ENCODE data around the gene PRR5L.

The PRR5L gene

DNA sequence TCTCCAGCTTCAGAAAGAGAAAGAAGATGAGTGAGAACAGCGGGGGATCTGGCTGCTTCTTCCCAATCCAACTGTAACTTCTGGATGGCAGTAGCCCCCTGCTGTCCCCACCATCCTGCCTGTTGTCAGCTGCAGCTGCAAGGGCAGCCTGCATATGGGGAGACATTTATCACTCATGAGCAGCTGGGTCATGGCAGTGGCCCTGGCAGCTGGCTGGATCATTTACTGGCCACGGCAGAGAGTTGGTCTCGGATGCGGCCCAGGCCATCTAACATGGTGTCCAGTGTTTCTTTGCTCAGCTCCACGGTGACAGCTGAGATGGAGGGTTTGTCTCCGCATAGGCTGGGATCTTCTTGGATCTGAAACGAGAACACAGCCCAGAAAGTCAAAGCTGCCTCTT lies 21.7 kb upstream of the PRR5L start:
- no peaks in the 10 kb centered on the region for H3K4me1 ChIP-seq (ENCODE audit: control insufficient read depth, insufficient read depth, low read length)
- H3K36me3 ChIP-seq (ENCODE audit: control insufficient read depth in 2 of 2, insufficient read depth in 1 of 2, low read length in 2 of 2): peaks cover 0 to 31% of the 10 kb centered on the region in 2 experiments; a peak in 1 of 3 replicates
- POLR2A ChIA-PET: no interaction called here
- no peak overlapping the region for H3K27ac ChIP-seq (ENCODE audit: extremely low read depth, low read depth, low read length)
- TF ChIP-seq ZNF394 (tag by site-specific recombination; IDR thresholded peaks at IDR 0.05; ENCODE audit: borderline replicate concordance) (no peak), ZNF248 (tag by site-specific recombination; IDR thresholded peaks at IDR 0.05) (no peak), ZNF610 (tag by site-specific recombination; IDR thresholded peaks at IDR 0.05; ENCODE audit: borderline replicate concordance) (no peak), ZNF544 (tag by site-specific recombination; IDR thresholded peaks at IDR 0.05) (no peak), KLF1 (tag by site-specific recombination; IDR thresholded peaks at IDR 0.05) (no peak)
- TF ChIP-seq, protein P1, sequence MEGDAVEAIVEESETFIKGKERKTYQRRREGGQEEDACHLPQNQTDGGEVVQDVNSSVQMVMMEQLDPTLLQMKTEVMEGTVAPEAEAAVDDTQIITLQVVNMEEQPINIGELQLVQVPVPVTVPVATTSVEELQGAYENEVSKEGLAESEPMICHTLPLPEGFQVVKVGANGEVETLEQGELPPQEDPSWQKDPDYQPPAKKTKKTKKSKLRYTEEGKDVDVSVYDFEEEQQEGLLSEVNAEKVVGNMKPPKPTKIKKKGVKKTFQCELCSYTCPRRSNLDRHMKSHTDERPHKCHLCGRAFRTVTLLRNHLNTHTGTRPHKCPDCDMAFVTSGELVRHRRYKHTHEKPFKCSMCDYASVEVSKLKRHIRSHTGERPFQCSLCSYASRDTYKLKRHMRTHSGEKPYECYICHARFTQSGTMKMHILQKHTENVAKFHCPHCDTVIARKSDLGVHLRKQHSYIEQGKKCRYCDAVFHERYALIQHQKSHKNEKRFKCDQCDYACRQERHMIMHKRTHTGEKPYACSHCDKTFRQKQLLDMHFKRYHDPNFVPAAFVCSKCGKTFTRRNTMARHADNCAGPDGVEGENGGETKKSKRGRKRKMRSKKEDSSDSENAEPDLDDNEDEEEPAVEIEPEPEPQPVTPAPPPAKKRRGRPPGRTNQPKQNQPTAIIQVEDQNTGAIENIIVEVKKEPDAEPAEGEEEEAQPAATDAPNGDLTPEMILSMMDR (tag by site-specific recombination; IDR thresholded peaks at IDR 0.05): no peak
- TF ChIP-seq, protein P2, sequence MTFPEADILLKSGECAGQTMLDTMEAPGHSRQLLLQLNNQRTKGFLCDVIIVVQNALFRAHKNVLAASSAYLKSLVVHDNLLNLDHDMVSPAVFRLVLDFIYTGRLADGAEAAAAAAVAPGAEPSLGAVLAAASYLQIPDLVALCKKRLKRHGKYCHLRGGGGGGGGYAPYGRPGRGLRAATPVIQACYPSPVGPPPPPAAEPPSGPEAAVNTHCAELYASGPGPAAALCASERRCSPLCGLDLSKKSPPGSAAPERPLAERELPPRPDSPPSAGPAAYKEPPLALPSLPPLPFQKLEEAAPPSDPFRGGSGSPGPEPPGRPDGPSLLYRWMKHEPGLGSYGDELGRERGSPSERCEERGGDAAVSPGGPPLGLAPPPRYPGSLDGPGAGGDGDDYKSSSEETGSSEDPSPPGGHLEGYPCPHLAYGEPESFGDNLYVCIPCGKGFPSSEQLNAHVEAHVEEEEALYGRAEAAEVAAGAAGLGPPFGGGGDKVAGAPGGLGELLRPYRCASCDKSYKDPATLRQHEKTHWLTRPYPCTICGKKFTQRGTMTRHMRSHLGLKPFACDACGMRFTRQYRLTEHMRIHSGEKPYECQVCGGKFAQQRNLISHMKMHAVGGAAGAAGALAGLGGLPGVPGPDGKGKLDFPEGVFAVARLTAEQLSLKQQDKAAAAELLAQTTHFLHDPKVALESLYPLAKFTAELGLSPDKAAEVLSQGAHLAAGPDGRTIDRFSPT (tag by site-specific recombination; IDR thresholded peaks at IDR 0.05): no peak
- TF ChIP-seq, protein P3, sequence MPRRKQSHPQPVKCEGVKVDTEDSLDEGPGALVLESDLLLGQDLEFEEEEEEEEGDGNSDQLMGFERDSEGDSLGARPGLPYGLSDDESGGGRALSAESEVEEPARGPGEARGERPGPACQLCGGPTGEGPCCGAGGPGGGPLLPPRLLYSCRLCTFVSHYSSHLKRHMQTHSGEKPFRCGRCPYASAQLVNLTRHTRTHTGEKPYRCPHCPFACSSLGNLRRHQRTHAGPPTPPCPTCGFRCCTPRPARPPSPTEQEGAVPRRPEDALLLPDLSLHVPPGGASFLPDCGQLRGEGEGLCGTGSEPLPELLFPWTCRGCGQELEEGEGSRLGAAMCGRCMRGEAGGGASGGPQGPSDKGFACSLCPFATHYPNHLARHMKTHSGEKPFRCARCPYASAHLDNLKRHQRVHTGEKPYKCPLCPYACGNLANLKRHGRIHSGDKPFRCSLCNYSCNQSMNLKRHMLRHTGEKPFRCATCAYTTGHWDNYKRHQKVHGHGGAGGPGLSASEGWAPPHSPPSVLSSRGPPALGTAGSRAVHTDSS (tag by site-specific recombination; IDR thresholded peaks at IDR 0.05): no peak
- CTCF ChIA-PET: interaction anchor here (0.5 to 1.2 kb wide), 4 partner anchors 8 to 218 kb away, joined by 3 read pairs; no protein-coding TSS in a partner anchor
- no peak overlapping the region for H3K4me3 ChIP-seq (ENCODE audit: low read depth, low read length)
- H3K9me3 ChIP-seq (ENCODE audit: control insufficient read depth, insufficient read depth, low read depth, low read length): no peaks in the 10 kb centered on the region

DNA sequence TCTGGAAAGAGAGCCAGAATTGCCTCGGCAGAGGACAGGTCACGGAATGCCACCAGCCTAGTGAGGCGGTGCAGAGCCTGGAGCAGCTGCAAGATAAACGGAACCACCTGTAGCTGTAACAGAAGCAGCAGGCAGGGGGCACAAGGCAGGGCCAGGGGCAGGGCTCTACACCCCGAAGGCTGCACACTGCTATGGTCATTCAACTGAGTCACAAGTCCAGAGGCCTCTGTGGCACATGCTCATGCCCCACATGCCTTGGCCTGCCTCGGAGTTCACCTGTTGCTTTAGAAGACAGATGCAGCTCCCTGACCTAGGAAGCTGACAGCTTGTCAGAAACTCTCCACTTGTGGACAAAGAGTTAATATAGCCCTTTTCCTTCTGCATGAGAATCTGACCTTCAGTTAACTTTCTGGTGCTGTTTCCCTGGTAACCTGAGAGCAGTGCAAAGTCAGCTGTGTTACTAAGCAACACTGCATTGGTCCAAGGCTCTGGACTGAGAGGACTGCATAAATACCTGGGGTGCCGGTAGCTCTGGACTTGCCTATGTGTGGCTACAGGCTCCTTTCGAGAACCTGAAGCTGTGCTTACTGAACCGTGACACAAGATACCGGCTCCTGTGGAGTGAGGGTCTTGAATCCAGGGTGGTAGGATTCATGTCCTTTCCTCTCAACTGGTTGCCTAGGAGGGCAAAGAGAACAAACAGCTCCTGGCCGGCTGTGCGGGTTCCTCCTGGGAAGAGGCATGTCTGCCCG lies 17.4 kb upstream of the PRR5L start:
- POLR2A ChIA-PET: no interaction called here
- peaks cover 0 to 22% of the 10 kb centered on the region in 2 experiments; a peak in 1 of 3 replicates for H3K36me3 ChIP-seq (ENCODE audit: control insufficient read depth in 2 of 2, insufficient read depth in 1 of 2, low read length in 2 of 2)
- H3K4me3 ChIP-seq (ENCODE audit: low read depth, low read length): no peak overlapping the region
- CTCF ChIA-PET: interaction anchor here (0.5 to 2.5 kb wide), 7 partner anchors 13 to 633 kb away, joined by 3 to 15 read pairs (median 3); no protein-coding TSS in a partner anchor
- H3K4me1 ChIP-seq (ENCODE audit: control insufficient read depth, insufficient read depth, low read length): no peaks in the 10 kb centered on the region
- H3K9me3 ChIP-seq (ENCODE audit: control insufficient read depth, insufficient read depth, low read depth, low read length): no peaks in the 10 kb centered on the region
- TF ChIP-seq ZNF366 (tag by site-specific recombination; conservative IDR thresholded peaks at IDR 0.05) (no peak), ZNF24 (tag by site-specific recombination; IDR thresholded peaks at IDR 0.05) (no peak), ZNF121 (tag by site-specific recombination; IDR thresholded peaks at IDR 0.05) (no peak), TCF7L2 (IDR thresholded peaks at IDR 0.05; ENCODE audit: borderline replicate concordance, low read depth, low read length) (no peak), ZIC2 (tag by site-specific recombination; IDR thresholded peaks at IDR 0.05) (no peak), ZFP37 (tag by site-specific recombination; IDR thresholded peaks at IDR 0.05) (no peak), YY2 (tag by site-specific recombination; IDR thresholded peaks at IDR 0.05) (no peak), ZNF654 (tag by site-specific recombination; IDR thresholded peaks at IDR 0.05; ENCODE audit: low read depth) (no peak), SCRT1 (tag by site-specific recombination; IDR thresholded peaks at IDR 0.05; ENCODE audit: borderline replicate concordance) (peak; percentile 87), ZSCAN16 (tag by site-specific recombination; IDR thresholded peaks at IDR 0.05) (no peak), ZNF433 (tag by site-specific recombination; IDR thresholded peaks at IDR 0.05; ENCODE audit: low read depth) (no peak), SCRT2 (tag by site-specific recombination; IDR thresholded peaks at IDR 0.05) (peak; percentile 98), KLF16 (tag by site-specific recombination; IDR thresholded peaks at IDR 0.05) (no peak)
- TF ChIP-seq, protein P4, sequence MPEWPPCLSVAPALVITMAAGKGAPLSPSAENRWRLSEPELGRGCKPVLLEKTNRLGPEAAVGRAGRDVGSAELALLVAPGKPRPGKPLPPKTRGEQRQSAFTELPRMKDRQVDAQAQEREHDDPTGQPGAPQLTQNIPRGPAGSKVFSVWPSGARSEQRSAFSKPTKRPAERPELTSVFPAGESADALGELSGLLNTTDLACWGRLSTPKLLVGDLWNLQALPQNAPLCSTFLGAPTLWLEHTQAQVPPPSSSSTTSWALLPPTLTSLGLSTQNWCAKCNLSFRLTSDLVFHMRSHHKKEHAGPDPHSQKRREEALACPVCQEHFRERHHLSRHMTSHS (tag by site-specific recombination; IDR thresholded peaks at IDR 0.05): no peak
- TF ChIP-seq, protein P5, sequence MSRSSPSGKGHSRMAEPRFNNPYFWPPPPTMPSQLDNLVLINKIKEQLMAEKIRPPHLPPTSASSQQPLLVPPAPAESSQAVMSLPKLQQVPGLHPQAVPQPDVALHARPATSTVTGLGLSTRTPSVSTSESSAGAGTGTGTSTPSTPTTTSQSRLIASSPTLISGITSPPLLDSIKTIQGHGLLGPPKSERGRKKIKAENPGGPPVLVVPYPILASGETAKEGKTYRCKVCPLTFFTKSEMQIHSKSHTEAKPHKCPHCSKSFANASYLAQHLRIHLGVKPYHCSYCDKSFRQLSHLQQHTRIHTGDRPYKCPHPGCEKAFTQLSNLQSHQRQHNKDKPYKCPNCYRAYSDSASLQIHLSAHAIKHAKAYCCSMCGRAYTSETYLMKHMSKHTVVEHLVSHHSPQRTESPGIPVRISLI (tag by site-specific recombination; IDR thresholded peaks at IDR 0.05): no peak
- TF ChIP-seq, protein P6, sequence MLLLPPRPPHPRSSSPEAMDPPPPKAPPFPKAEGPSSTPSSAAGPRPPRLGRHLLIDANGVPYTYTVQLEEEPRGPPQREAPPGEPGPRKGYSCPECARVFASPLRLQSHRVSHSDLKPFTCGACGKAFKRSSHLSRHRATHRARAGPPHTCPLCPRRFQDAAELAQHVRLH (tag by site-specific recombination; IDR thresholded peaks at IDR 0.05): no peak
- TF ChIP-seq, protein P7, sequence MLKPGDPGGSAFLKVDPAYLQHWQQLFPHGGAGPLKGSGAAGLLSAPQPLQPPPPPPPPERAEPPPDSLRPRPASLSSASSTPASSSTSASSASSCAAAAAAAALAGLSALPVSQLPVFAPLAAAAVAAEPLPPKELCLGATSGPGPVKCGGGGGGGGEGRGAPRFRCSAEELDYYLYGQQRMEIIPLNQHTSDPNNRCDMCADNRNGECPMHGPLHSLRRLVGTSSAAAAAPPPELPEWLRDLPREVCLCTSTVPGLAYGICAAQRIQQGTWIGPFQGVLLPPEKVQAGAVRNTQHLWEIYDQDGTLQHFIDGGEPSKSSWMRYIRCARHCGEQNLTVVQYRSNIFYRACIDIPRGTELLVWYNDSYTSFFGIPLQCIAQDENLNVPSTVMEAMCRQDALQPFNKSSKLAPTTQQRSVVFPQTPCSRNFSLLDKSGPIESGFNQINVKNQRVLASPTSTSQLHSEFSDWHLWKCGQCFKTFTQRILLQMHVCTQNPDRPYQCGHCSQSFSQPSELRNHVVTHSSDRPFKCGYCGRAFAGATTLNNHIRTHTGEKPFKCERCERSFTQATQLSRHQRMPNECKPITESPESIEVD (tag by site-specific recombination; IDR thresholded peaks at IDR 0.05): no peak
- H3K27ac ChIP-seq (ENCODE audit: extremely low read depth, low read depth, low read length): no peak overlapping the region

Data from HEK293 (cell line).